Neural progenitor cell (in vitro differentiated cells): ENCODE results near the gene KCTD13. TPM values are rescaled to one million over a fixed set of nuclear protein-coding genes. Genes with fewer than 3 reads are reported as not detected.
A peak's percentile ranks its signal among the peaks of the same experiment; 100 is the strongest.

Source experiments
- DNase-seq: peaks from one replicate; pipeline ENCODE4 v3.0.0-alpha.2; 2016; ENCODE audit warnings: low spot score
- H2AFZ ChIP-seq: fragments of 200-600 bp; sonication (generic); replicated peaks from 2 replicates; pipeline ENCODE4 v1.6.1; 2016; ENCODE audit warnings: antibody characterized with exemption
- H3F3A ChIP-seq: fragments of 200-600 bp; sonication (generic); 2 replicates; pipeline ENCODE4 v1.6.1; 2016; ENCODE audit warnings: antibody characterized with exemption, low read depth
- H3K27ac ChIP-seq: fragments of 200-600 bp; sonication (generic); 2 replicates; pipeline ENCODE4 v1.5.1; 2016; ENCODE audit warnings: mild to moderate bottlenecking
- H3K27me3 ChIP-seq: fragments of 200-600 bp; sonication (generic); 2 replicates; pipeline ENCODE4 v1.6.1; 2016; ENCODE audit warnings: mild to moderate bottlenecking, moderate library complexity
- H3K36me3 ChIP-seq: fragments of 200-600 bp; sonication (generic); 2 replicates; pipeline ENCODE4 v1.5.1; 2016
- H3K4me1 ChIP-seq: fragments of 200-600 bp; sonication (generic); 2 replicates; pipeline ENCODE4 v1.6.1; 2016; ENCODE audit warnings: mixed run types
- H3K4me2 ChIP-seq: fragments of 200-600 bp; sonication (generic); 2 replicates; pipeline ENCODE4 v1.6.1; 2016
- H3K4me3 ChIP-seq: fragments of 200-600 bp; sonication (generic); 2 replicates; pipeline ENCODE4 v1.5.1; 2016
- H3K79me2 ChIP-seq: fragments of 200-600 bp; sonication (generic); 2 replicates; pipeline ENCODE4 v1.6.1; 2016; ENCODE audit warnings: low read depth
- H3K9ac ChIP-seq: fragments of 200-600 bp; sonication (generic); 2 replicates; pipeline ENCODE4 v1.6.1; 2016
- H3K9me3 ChIP-seq: fragments of 200-600 bp; sonication (generic); 2 replicates; pipeline ENCODE4 v1.5.1; 2016; ENCODE audit warnings: low read depth
- H4K20me1 ChIP-seq: fragments of 200-600 bp; sonication (generic); 2 replicates; pipeline ENCODE4 v1.6.1; 2016; ENCODE audit warnings: low read depth
- H3K27ac Mint-ChIP-seq: 3 replicates; pipeline ENCODE4 v1.8.0; 2021; ENCODE audit warnings: mixed read lengths
- H3K27me3 Mint-ChIP-seq: 2 replicates; pipeline ENCODE4 v1.8.0; 2022; ENCODE audit warnings: low read depth, mild to moderate bottlenecking, inconsistent platforms, moderate library complexity, mixed read lengths; ENCODE audit not compliant: insufficient read depth
- H3K36me3 Mint-ChIP-seq: 3 replicates; pipeline ENCODE4 v1.8.0; 2021; ENCODE audit warnings: mixed read lengths
- H3K4me1 Mint-ChIP-seq: 3 replicates; pipeline ENCODE4 v1.8.0; 2021; ENCODE audit warnings: mixed read lengths
- H3K4me3 Mint-ChIP-seq: 3 replicates; pipeline ENCODE4 v1.8.0; 2021; ENCODE audit warnings: mild to moderate bottlenecking, moderate library complexity, mixed read lengths
- H3K9me3 Mint-ChIP-seq: 3 replicates; pipeline ENCODE4 v1.8.0; 2020; ENCODE audit warnings: mixed read lengths
- CTCF ChIP-seq: fragments of 200-600 bp; sonication (generic); IDR thresholded peaks from 2 replicates; pipeline ENCODE4 v1.5.1; 2017; ENCODE audit warnings: antibody characterized with exemption, mild to moderate bottlenecking
- EZH2 ChIP-seq: fragments of 200-600 bp; sonication (generic); IDR thresholded peaks from 2 replicates; pipeline ENCODE4 v1.6.1; 2017; ENCODE audit warnings: antibody characterized with exemption, mild to moderate bottlenecking, moderate library complexity
- EZH2phosphoT487 ChIP-seq: fragments of 200-600 bp; sonication (generic); IDR thresholded peaks from 2 replicates; pipeline ENCODE4 v1.6.1; 2017; ENCODE audit warnings: antibody characterized with exemption
- total RNA-seq: library from RNA; depleted of rRNA; stranded (reverse); fragments of >200 nt; gene quantifications from 2 replicates; pipeline ENCODE4 v1.2.3, GENCODE V29; 2015; ENCODE audit warnings: low replicate concordance

Gene KCTD13
- total RNA-seq, 1 donor from 2014 or later = 3.9 TPM

GRCh38 chr16:29925105-29925756, 795 bp downstream of the KCTD13 start:
- Histone ChIP-seq H3F3A (peaks cover 4% of the 10 kb centered on the region), H3K27ac (no peak overlapping the region), H4K20me1 (peaks cover 5% of the 10 kb centered on the region), H3K9ac (peak overlapping the region; percentile 66), H3K36me3 (no peaks in the 10 kb centered on the region), H3K4me1 (peaks cover 11% of the 10 kb centered on the region), H3K27me3 (no peaks in the 10 kb centered on the region), H2AFZ (peak overlapping the region; percentile 74), H3K4me3 (peak overlapping the region; percentile 78), H3K9me3 (no peaks in the 10 kb centered on the region), H3K79me2 (peaks cover 13% of the 10 kb centered on the region), H3K4me2 (peak overlapping the region; percentile 97)
- Mint-ChIP-seq H3K27ac (peak overlapping the region; percentile 69), H3K4me3 (peak overlapping the region; percentile 95), H3K4me1 (peaks cover 26% of the 10 kb centered on the region), H3K27me3 (peaks cover 5% of the 10 kb centered on the region), H3K9me3 (no peaks in the 10 kb centered on the region), H3K36me3 (peaks cover 10% of the 10 kb centered on the region)
- DNase-seq = peak; percentile 35
- TF ChIP-seq EZH2 = no peak

- peaks cover under 1% of the 10 kb centered on the region for H3K36me3 ChIP-seq
- peaks cover 4% of the 10 kb centered on the region for H3F3A ChIP-seq
- H3K4me1 ChIP-seq = peaks cover 11% of the 10 kb centered on the region
- no peak overlapping the region for H3K4me3 ChIP-seq
- peaks cover 3% of the 10 kb centered on the region for H3K27me3 Mint-ChIP-seq
- no peak overlapping the region for H3K27ac ChIP-seq
- no peak overlapping the region for H3K4me2 ChIP-seq
- H3K4me1 Mint-ChIP-seq = peaks cover 26% of the 10 kb centered on the region
- TF ChIP-seq EZH2phosphoT487 (no peak), CTCF (no peak), EZH2 (no peak)
- no peak overlapping the region for H3K4me3 Mint-ChIP-seq
- H3K9me3 Mint-ChIP-seq = no peaks in the 10 kb centered on the region
- H3K9me3 ChIP-seq = no peaks in the 10 kb centered on the region
- no peak overlapping the region for H3K27ac Mint-ChIP-seq
- H3K9ac ChIP-seq = no peak overlapping the region
- peaks cover 5% of the 10 kb centered on the region for H4K20me1 ChIP-seq
- DNase-seq = no peak
- H3K79me2 ChIP-seq = peaks cover 13% of the 10 kb centered on the region
- no peak overlapping the region for H2AFZ ChIP-seq
- no peaks in the 10 kb centered on the region for H3K27me3 ChIP-seq
- peaks cover 12% of the 10 kb centered on the region for H3K36me3 Mint-ChIP-seq
Measured at GRCh38 chr16:29922986-29923501, 3.0 kb downstream of the KCTD13 start.

- no peak for DNase-seq
- peaks cover 23% of the 10 kb centered on the region for H3K4me1 Mint-ChIP-seq
- no peak overlapping the region for H3K4me2 ChIP-seq
- no peak overlapping the region for H2AFZ ChIP-seq
- H3K79me2 ChIP-seq = peaks cover 13% of the 10 kb centered on the region
- no peaks in the 10 kb centered on the region for H3K9me3 ChIP-seq
- peaks cover 10% of the 10 kb centered on the region for H3K36me3 Mint-ChIP-seq
- H3F3A ChIP-seq = peaks cover 4% of the 10 kb centered on the region
- H3K27ac Mint-ChIP-seq = no peak overlapping the region
- no peaks in the 10 kb centered on the region for H3K27me3 ChIP-seq
- no peak overlapping the region for H3K9ac ChIP-seq
- H3K27me3 Mint-ChIP-seq = peaks cover 3% of the 10 kb centered on the region
- H3K4me3 ChIP-seq = no peak overlapping the region
- H3K36me3 ChIP-seq = peaks cover 2% of the 10 kb centered on the region
- no peaks in the 10 kb centered on the region for H3K9me3 Mint-ChIP-seq
- TF ChIP-seq EZH2phosphoT487 (no peak), CTCF (no peak), EZH2 (no peak)
- peaks cover 5% of the 10 kb centered on the region for H4K20me1 ChIP-seq
- peaks cover 11% of the 10 kb centered on the region for H3K4me1 ChIP-seq
- H3K27ac ChIP-seq = no peak overlapping the region
- H3K4me3 Mint-ChIP-seq = peak overlapping the region; percentile 3
Measured at GRCh38 chr16:29922326-29922725, 3.7 kb downstream of the KCTD13 start.

GRCh38 chr16:29921034-29921385, 5.0 kb downstream of the KCTD13 start:
- no peak overlapping the region for H3K4me3 ChIP-seq

More at GRCh38 chr16:29921034-29921385, 5.0 kb downstream of the KCTD13 start:
- Histone ChIP-seq H4K20me1 (peaks cover 5% of the 10 kb centered on the region), H3K4me1 (peaks cover 5% of the 10 kb centered on the region), H3K36me3 (peaks cover 2% of the 10 kb centered on the region), H3F3A (peaks cover 4% of the 10 kb centered on the region), H3K9ac (no peak overlapping the region), H2AFZ (no peak overlapping the region), H3K27me3 (no peaks in the 10 kb centered on the region), H3K27ac (no peak overlapping the region), H3K79me2 (peaks cover 13% of the 10 kb centered on the region), H3K9me3 (no peaks in the 10 kb centered on the region), H3K4me2 (no peak overlapping the region)
- H3K36me3 Mint-ChIP-seq = peaks cover 10% of the 10 kb centered on the region
- peaks cover 10% of the 10 kb centered on the region for H3K4me1 Mint-ChIP-seq
- H3K27me3 Mint-ChIP-seq = peaks cover 3% of the 10 kb centered on the region
- H3K9me3 Mint-ChIP-seq = no peaks in the 10 kb centered on the region
- no peak overlapping the region for H3K4me3 Mint-ChIP-seq
- no peak overlapping the region for H3K27ac Mint-ChIP-seq
- TF ChIP-seq EZH2phosphoT487 = no peak
- TF ChIP-seq EZH2 = no peak
- TF ChIP-seq CTCF = no peak
- no peak for DNase-seq
